Activated T-helper 1 cell treated with anti-CD3 and anti-CD28 coated beads, Interleukin-2, amount 50 U/mL, for 16 hours (primary cell): ENCODE data around the gene ACAP2.
"Not testable (repeated sequence)": the region's sequence is repeated elsewhere in the genome, so short reads cannot be mapped to it uniquely, and the experiment has no call there.

Experiments
- DNase-seq, 2 donors: peaks; one replicate each; pipeline ENCODE4 v3.0.0-alpha.2; 2020; ENCODE audit warnings: low read depth in 1 of 2, low spot score in 1 of 2

The ACAP2 gene

GRCh38 chr3:195442573-195443390 is at the start of gene ACAP2:
TSS of gene ACAP2 (minus strand) at chr3:195443020. CDS start at chr3:195442847, 173 bp downstream.
- peak; percentile 95 to 99 for DNase-seq

- DNase-seq, result no peak
Measured at GRCh38 chr3:195475614-195476013, 32.8 kb upstream of the ACAP2 start.

- not testable (repeated sequence) for DNase-seq
Measured at GRCh38 chr3:195475116-195475515, 32.3 kb upstream of the ACAP2 start.

- DNase-seq, result no peak
Measured at GRCh38 chr3:195468841-195469240, 26.0 kb upstream of the ACAP2 start.

- DNase-seq, result no peak
Measured at GRCh38 chr3:195468391-195468776, 25.6 kb upstream of the ACAP2 start.

- no peak for DNase-seq
Measured at GRCh38 chr3:195467641-195468390, 25.0 kb upstream of the ACAP2 start.

GRCh38 chr3:195466251-195466650 is 23.4 kb upstream of the ACAP2 start:
- no peak for DNase-seq

- not testable (repeated sequence) for DNase-seq
Measured at GRCh38 chr3:195462922-195463321, 20.1 kb upstream of the ACAP2 start.

- no peak for DNase-seq
Measured at GRCh38 chr3:195462308-195462610, 19.4 kb upstream of the ACAP2 start.

- no peak for DNase-seq
Measured at GRCh38 chr3:195461594-195462307, 18.9 kb upstream of the ACAP2 start.

- DNase-seq, result no peak
Measured at GRCh38 chr3:195460091-195460713, 17.4 kb upstream of the ACAP2 start.

- no peak for DNase-seq
Measured at GRCh38 chr3:195458316-195458717, 15.5 kb upstream of the ACAP2 start.

GRCh38 chr3:195455789-195456188 is 13.0 kb upstream of the ACAP2 start:
- DNase-seq, result no peak

- no peak for DNase-seq
Measured at GRCh38 chr3:195453236-195453635, 10.4 kb upstream of the ACAP2 start.

GRCh38 chr3:195451373-195452015 is 8.7 kb upstream of the ACAP2 start:
- no peak for DNase-seq

GRCh38 chr3:195450731-195451229 is 8.0 kb upstream of the ACAP2 start:
- DNase-seq, result no peak

GRCh38 chr3:195448205-195448875 is 5.5 kb upstream of the ACAP2 start:
- DNase-seq, result no peak

- DNase-seq, result no peak
Measured at GRCh38 chr3:195447201-195447600, 4.4 kb upstream of the ACAP2 start.

GRCh38 chr3:195446359-195446758 is 3.5 kb upstream of the ACAP2 start:
- no peak for DNase-seq

- DNase-seq, result no peak
Measured at GRCh38 chr3:195445885-195446284, 3.1 kb upstream of the ACAP2 start.
